PFSK-1 (cell line): ENCODE measurements around the gene TCOF1.

ENCODE experiments used
- FOXP2 ChIP-seq: optimal IDR thresholded peaks from 2 replicates; pipeline ENCODE3; 2011; ENCODE audit warnings: borderline replicate concordance, control low read depth, inconsistent platforms; ENCODE audit not compliant: insufficient read depth; ENCODE audit errors: extremely low read length, extremely low read depth
- POLR2AphosphoS5 ChIP-seq: IDR thresholded peaks from 2 replicates; pipeline ENCODE4 v1.6.1; 2012; ENCODE audit warnings: low read depth, mild to moderate bottlenecking, control low read depth, low read length, moderate library complexity
- SIN3A ChIP-seq: IDR thresholded peaks from 2 replicates; pipeline ENCODE4 v1.6.1; 2012; ENCODE audit warnings: mild to moderate bottlenecking, low read length, moderate library complexity, borderline replicate concordance; ENCODE audit not compliant: insufficient read depth
- TAF1 ChIP-seq: IDR thresholded peaks from 2 replicates; pipeline ENCODE4 v1.6.1; 2012; ENCODE audit warnings: low read length, control low read depth, borderline replicate concordance; ENCODE audit not compliant: insufficient read depth
- TF ChIP-seq, protein P1 (sequence below), 2 experiments: IDR thresholded peaks; 2 replicates each; pipeline versions ENCODE4 v1.6.1 to v1.8.0; 2011 to 2012; ENCODE audit warnings: low read depth in 2 of 2, low read length in 2 of 2, control low read depth in 1 of 2, inconsistent platforms in 1 of 2, mild to moderate bottlenecking in 1 of 2, moderate library complexity in 1 of 2; ENCODE audit not compliant: insufficient read depth in 1 of 2

DNA sequence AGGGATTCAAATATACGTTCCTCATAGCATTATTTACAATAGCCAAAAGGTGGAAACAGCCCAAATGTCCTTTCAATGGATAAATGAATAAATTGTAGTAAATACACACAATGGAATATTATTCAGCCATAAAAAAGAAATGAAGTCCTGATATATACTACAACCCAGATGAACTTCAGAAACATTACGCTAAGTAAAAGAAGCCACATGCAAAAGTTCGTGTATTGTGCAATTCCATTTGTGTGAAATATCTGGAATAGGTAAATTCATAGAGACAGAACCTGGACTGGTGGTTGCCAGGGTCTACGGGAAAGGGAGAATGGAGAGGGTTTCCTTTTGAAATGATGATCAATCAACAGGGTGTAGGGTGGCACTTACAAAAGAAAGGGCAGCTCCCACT, 42.3 kb upstream of the TCOF1 start:
- TF ChIP-seq TAF1: no peak
- no peak for TF ChIP-seq SIN3A
- TF ChIP-seq, protein P1, sequence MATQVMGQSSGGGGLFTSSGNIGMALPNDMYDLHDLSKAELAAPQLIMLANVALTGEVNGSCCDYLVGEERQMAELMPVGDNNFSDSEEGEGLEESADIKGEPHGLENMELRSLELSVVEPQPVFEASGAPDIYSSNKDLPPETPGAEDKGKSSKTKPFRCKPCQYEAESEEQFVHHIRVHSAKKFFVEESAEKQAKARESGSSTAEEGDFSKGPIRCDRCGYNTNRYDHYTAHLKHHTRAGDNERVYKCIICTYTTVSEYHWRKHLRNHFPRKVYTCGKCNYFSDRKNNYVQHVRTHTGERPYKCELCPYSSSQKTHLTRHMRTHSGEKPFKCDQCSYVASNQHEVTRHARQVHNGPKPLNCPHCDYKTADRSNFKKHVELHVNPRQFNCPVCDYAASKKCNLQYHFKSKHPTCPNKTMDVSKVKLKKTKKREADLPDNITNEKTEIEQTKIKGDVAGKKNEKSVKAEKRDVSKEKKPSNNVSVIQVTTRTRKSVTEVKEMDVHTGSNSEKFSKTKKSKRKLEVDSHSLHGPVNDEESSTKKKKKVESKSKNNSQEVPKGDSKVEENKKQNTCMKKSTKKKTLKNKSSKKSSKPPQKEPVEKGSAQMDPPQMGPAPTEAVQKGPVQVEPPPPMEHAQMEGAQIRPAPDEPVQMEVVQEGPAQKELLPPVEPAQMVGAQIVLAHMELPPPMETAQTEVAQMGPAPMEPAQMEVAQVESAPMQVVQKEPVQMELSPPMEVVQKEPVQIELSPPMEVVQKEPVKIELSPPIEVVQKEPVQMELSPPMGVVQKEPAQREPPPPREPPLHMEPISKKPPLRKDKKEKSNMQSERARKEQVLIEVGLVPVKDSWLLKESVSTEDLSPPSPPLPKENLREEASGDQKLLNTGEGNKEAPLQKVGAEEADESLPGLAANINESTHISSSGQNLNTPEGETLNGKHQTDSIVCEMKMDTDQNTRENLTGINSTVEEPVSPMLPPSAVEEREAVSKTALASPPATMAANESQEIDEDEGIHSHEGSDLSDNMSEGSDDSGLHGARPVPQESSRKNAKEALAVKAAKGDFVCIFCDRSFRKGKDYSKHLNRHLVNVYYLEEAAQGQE (IDR thresholded peaks at IDR 0.05; ENCODE audit: insufficient read depth in 1 of 2, low read depth in 2 of 2, low read length in 2 of 2): no peak
- no peak for TF ChIP-seq POLR2AphosphoS5
- no peak for TF ChIP-seq FOXP2
